SK-N-SH (cell line): ENCODE measurements around the gene CASKIN2.

ENCODE experiments used
- CHD2 ChIP-seq: fragments of 150-350 bp; IDR thresholded peaks from 2 replicates; pipeline ENCODE4 v1.6.1; 2018; ENCODE audit warnings: low read length; ENCODE audit not compliant: partially characterized antibody
- EZH2phosphoT487 ChIP-seq: fragments of 200-600 bp; sonication (generic); IDR thresholded peaks from 2 replicates; pipeline ENCODE4 v1.6.1; 2017; ENCODE audit warnings: low read depth, mixed run types, mild to moderate bottlenecking, antibody characterized with exemption, moderate library complexity, borderline replicate concordance
- FOXJ3 ChIP-seq: sonication (generic); formaldehyde crosslinking; IDR thresholded peaks from 2 replicates; pipeline ENCODE4 v1.5.1; 2020; ENCODE audit warnings: mild to moderate bottlenecking, missing genetic modification reagents
- YY1 ChIP-seq: IDR thresholded peaks from 2 replicates; pipeline ENCODE4 v1.4.0; 2012; ENCODE audit warnings: low read depth, mild to moderate bottlenecking
- TF ChIP-seq, protein P1 (sequence below): IDR thresholded peaks from 2 replicates; pipeline ENCODE4 v1.6.1; 2012; ENCODE audit warnings: mild to moderate bottlenecking, low read depth, low read length, moderate library complexity
- TF ChIP-seq, protein P2 (sequence below): fragments of 150-350 bp; IDR thresholded peaks from 2 replicates; pipeline ENCODE4 v1.6.1; 2017; ENCODE audit warnings: antibody characterized with exemption, low read length, low read depth, borderline replicate concordance
- TF ChIP-seq, protein P3 (sequence below): fragments of 200-600 bp; sonication (generic); IDR thresholded peaks from 2 replicates; pipeline ENCODE4 v1.6.1; 2017; ENCODE audit warnings: antibody characterized with exemption, mild to moderate bottlenecking, moderate library complexity

DNA sequence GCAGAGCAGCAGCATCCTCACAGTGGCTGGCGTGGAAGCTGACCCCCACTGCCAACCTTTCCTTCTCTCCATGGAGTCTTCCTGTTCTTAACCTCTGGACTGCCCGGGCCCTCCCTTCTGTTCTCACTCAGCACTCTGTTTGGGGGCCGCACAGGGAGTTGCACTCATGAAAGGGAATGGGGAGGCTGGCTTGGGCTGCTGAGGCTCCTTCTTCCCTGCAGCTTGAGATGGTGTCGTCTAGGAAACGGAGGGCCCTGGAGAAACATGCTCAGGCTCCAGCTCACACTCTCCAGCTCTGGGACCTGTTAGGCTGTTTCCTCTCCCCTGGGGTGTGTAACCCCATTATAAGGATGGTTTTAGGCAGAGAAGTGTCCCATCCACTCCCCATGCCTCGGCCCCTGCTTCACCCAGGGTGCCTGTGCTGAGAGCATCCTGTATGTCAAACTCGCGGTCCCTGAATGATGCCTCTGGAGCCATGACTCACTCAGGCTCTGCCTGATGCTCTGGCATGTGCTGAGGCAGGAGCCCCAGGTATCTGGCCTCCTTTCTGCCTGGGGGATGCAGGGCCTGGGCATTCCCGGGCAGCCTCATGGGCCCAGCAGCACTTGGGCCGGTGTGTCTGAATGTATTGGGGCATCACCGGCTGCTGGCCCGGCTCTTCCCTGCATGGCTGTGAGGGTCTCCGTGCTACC lies 40.0 kb downstream of the CASKIN2 start:
- TF ChIP-seq, protein P1, sequence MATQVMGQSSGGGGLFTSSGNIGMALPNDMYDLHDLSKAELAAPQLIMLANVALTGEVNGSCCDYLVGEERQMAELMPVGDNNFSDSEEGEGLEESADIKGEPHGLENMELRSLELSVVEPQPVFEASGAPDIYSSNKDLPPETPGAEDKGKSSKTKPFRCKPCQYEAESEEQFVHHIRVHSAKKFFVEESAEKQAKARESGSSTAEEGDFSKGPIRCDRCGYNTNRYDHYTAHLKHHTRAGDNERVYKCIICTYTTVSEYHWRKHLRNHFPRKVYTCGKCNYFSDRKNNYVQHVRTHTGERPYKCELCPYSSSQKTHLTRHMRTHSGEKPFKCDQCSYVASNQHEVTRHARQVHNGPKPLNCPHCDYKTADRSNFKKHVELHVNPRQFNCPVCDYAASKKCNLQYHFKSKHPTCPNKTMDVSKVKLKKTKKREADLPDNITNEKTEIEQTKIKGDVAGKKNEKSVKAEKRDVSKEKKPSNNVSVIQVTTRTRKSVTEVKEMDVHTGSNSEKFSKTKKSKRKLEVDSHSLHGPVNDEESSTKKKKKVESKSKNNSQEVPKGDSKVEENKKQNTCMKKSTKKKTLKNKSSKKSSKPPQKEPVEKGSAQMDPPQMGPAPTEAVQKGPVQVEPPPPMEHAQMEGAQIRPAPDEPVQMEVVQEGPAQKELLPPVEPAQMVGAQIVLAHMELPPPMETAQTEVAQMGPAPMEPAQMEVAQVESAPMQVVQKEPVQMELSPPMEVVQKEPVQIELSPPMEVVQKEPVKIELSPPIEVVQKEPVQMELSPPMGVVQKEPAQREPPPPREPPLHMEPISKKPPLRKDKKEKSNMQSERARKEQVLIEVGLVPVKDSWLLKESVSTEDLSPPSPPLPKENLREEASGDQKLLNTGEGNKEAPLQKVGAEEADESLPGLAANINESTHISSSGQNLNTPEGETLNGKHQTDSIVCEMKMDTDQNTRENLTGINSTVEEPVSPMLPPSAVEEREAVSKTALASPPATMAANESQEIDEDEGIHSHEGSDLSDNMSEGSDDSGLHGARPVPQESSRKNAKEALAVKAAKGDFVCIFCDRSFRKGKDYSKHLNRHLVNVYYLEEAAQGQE = no peak
- TF ChIP-seq YY1 = no peak
- no peak for TF ChIP-seq EZH2phosphoT487
- TF ChIP-seq, protein P2, sequence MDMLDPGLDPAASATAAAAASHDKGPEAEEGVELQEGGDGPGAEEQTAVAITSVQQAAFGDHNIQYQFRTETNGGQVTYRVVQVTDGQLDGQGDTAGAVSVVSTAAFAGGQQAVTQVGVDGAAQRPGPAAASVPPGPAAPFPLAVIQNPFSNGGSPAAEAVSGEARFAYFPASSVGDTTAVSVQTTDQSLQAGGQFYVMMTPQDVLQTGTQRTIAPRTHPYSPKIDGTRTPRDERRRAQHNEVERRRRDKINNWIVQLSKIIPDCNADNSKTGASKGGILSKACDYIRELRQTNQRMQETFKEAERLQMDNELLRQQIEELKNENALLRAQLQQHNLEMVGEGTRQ = no peak
- no peak for TF ChIP-seq CHD2
- TF ChIP-seq, protein P3, sequence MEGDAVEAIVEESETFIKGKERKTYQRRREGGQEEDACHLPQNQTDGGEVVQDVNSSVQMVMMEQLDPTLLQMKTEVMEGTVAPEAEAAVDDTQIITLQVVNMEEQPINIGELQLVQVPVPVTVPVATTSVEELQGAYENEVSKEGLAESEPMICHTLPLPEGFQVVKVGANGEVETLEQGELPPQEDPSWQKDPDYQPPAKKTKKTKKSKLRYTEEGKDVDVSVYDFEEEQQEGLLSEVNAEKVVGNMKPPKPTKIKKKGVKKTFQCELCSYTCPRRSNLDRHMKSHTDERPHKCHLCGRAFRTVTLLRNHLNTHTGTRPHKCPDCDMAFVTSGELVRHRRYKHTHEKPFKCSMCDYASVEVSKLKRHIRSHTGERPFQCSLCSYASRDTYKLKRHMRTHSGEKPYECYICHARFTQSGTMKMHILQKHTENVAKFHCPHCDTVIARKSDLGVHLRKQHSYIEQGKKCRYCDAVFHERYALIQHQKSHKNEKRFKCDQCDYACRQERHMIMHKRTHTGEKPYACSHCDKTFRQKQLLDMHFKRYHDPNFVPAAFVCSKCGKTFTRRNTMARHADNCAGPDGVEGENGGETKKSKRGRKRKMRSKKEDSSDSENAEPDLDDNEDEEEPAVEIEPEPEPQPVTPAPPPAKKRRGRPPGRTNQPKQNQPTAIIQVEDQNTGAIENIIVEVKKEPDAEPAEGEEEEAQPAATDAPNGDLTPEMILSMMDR = no peak
- TF ChIP-seq FOXJ3 (CRISPR knock-in tag) = no peak
